Astrocyte (in vitro differentiated cells and primary cell): ENCODE measurements around the gene EGF.

ENCODE experiments used
- EZH2 ChIP-seq: IDR thresholded peaks from 2 replicates; pipeline ENCODE4 v1.6.1; 2012; ENCODE audit warnings: mild to moderate bottlenecking, low read length, inconsistent platforms; ENCODE audit not compliant: insufficient read depth
- TF ChIP-seq, protein P1 (sequence below): IDR thresholded peaks from 2 replicates; pipeline ENCODE4 v1.5.1; 2011; ENCODE audit warnings: low read depth, mild to moderate bottlenecking, inconsistent platforms, low read length, moderate library complexity; ENCODE audit not compliant: insufficient read depth

DNA sequence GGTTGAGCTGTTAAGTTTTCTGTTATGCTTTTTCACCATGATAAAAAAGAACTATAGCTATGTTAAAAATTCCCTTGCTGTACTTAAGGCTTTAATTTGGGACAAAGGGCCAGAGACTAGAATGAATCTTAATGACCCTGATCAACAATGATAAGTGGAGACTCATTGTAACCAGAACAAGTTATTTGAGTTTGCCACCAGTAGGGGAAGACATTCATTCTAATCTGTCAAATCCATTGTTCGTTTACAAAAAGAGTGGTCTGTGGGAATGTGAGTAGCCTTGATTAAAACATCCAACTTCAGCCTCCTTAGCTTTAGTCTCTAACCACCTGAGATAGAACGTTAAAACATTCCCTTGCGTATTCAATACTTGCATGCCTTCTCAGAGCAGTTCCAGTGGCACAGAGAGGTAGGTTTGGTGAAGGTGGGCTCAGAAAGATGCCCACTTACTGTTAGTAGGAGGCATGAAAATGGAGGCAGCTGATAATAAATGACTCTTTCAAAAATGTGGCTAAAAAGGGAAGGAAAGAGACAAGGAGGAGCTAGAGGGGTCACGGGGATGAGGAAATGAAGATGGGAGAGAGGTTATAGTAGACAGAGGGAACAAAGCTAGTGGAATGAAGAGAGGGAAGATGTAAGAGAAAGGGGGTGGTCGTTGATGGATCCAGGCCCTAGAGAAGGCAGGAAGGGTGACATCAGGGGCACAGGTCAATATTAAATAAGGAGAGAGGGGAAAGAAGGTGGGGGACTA, 66.2 kb downstream of the EGF start:
- TF ChIP-seq, protein P1, sequence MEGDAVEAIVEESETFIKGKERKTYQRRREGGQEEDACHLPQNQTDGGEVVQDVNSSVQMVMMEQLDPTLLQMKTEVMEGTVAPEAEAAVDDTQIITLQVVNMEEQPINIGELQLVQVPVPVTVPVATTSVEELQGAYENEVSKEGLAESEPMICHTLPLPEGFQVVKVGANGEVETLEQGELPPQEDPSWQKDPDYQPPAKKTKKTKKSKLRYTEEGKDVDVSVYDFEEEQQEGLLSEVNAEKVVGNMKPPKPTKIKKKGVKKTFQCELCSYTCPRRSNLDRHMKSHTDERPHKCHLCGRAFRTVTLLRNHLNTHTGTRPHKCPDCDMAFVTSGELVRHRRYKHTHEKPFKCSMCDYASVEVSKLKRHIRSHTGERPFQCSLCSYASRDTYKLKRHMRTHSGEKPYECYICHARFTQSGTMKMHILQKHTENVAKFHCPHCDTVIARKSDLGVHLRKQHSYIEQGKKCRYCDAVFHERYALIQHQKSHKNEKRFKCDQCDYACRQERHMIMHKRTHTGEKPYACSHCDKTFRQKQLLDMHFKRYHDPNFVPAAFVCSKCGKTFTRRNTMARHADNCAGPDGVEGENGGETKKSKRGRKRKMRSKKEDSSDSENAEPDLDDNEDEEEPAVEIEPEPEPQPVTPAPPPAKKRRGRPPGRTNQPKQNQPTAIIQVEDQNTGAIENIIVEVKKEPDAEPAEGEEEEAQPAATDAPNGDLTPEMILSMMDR: peak; percentile 23
- no peak for TF ChIP-seq EZH2
